Ecto neural progenitor cell (in vitro differentiated cells): Measurements from ENCODE around the gene IMMT.
"Not testable (repeated sequence)": the region's sequence is repeated elsewhere in the genome, so short reads cannot be mapped to it uniquely, and the experiment has no call there.

Experiments
- DNase-seq: peaks from one replicate; pipeline ENCODE4 v3.0.0-alpha.2; 2018; ENCODE audit warnings: low spot score

The IMMT gene

DNA sequence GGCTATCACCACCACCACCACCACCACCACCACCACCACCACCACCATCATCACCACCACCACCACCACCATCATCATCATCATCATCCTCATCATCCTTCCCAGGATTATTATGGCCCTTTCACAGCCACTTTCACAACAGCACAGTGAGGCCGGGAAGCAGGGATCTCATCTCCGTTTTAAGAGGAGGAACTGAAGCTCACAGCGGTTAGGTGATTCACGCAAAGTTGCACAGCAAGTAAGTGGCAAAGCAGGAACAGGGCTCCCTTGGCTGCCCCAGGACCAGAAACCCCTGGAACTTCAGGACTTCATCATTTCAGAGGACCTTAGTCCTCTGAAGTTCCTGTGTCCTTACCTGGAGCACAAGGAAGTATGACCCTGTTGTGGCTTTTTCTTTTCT lies 30.8 kb upstream of the IMMT start:
- DNase-seq, result no peak

DNA sequence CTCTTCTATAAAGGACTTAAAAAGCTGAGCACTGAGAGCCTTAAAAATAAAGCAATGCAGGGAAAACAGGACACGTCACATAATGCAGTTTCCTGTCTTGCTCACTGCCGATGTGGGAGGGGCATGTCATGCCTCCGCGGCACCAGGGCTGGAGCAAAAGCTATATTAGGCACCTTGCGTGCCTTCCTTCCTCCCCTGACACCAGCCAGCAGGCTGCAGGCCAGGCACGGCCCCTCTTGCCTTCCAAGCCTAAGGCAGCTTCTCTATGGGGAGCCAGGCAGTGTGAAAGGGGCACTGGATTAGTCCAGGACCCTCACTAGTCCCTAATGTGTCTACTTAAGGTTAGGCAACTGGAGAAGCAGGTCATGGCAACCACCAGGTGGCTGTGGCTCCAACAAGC lies 30.3 kb upstream of the IMMT start:
- DNase-seq, result no peak

DNA sequence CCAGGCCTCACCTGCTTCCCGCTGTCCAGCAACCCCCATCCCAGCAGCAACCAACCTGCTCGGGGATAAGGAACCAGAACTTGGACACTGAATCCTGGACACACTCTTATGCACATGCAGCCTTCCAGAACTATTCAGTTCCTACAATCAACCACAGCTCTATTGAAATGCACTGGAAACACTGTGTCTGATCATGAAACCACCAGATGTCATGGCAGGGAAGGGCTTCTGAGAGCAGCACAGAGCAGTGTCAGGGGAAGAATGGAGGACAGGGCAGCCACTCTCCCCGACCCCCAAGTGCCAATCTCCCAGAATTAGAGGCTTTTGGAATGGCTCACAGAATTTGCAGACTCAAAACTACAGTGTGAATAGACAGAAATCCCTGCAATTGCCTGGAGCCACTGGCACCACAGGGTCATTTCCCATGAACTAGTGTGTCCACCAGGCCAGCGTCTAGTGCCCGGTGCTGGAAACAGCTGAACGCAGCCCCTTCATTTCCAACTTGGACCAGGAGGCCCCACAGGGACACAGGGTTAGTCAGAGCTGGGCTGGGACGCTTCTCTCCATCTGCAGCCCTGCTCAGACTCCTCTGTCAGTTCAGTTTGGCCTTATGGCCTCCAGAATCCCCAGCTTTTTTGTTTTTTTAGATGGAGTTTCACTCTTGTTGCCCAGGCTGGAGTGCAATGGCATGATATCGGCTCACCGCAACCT lies 29.5 kb upstream of the IMMT start:
- no peak for DNase-seq

DNA sequence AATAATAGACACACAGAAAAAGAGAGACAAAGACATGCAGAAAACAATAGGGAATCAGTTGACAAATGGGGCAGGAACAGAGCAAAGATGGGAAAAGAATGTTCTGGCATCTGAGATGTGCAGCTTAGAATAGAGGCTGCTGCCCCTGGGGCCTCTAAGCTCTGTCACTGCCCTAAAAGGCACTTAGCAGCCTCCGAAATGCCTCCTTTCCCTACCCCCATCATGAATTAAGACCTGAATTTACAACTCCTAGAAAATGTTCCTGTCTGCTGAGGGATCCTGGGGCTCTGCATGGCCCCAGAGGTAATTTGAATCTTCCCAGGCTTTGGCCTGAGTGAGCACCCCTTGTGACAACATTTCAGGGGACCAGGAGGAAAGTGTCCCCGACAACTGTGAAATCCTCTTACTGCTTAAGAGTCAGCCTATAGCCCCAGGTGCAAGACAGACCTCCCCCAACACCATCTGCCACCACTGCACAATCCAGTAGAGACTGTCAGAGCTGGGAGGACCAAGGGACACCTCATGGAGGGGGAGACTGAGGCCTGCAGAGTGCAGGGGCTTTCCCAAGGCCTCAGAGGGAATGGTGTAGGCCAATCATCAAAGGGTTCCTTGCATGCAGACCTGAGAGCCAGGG lies 28.8 kb upstream of the IMMT start:
- peak; percentile 43 for DNase-seq

DNA sequence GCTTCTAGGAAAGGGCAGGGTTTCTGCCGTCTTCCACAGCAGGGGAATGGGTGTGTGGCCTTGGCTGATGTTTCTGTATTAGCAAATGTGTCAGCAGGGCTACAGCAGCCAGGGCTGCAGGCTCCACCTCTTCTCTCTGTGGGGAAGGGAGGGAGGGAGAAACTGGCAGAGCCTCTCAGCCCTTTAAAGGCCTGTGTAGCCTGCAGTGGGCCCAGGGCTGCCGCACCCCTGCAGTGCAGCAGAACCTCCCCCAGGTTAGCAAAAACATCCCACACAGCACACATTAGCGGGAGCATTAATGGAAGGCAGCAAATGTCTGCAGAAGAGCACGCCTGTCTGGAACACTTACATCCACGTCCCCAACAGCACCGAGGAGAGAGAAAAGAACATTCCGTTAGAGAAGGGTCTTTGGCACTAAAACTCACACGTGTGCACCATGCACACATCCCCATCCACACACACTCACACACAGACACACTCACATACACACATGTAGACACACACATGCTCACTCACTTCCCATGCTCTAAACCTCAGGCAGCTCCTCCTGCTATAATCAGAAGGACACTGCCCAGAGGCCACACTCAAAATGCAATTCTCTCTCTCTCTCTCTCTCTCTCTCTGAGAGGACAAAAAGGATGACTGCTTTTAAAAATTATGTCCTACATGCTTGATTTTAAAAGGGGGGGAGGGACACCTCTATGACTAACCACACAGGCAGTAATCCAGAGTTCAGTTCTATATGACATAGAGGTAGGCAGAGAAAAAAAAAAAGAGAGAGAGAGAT lies 28.1 kb upstream of the IMMT start:
- DNase-seq, result peak; percentile 49

DNA sequence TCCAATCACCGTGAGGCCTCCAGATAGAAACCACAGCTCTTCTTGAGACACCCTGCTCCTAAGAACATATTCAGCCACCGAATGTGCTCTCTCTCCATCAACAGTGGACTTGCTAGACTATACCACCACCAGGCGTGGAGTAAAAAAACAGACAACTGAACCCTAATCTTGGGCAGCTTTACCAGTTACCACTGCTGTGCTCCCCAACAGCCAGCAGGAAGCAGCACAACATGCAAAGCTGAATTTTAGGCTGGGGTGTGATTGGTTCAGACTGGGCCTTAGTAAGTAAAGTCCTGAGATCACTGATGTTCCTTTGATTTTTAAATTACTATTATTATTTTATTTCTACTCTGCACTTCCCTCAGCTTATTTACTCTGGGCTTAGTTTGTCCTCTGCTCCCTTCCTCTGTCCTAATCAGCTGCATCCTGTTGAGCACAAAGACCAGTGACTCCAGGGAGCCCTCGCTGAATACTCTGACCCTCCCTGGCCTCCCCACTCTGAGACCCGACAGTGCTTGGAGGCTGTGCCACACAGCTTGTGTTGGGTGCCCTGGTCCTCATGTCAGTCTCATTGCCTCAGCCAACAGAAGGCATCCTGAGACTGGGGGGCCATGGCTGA lies 25.9 kb upstream of the IMMT start:
- peak; percentile 73 for DNase-seq

DNA sequence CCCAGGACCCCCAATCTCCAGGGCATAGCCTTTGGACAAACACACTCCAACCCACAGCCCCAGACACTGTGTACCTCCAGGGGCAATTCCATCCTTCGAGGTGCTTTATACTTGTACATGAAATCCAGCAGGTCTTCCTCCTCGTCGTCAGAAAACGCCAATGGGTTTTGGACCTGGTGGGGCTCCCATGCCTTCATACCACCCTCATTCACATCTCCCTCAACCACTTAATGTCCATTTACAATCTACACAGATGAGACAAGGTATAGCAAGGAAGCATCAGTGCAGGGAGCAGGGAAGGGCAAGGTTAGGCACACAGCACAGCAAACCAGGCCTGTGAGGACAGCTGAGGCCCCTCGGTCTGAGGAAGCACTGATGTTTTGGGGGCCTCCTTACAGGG lies 24.6 kb upstream of the IMMT start:
- DNase-seq, result no peak

DNA sequence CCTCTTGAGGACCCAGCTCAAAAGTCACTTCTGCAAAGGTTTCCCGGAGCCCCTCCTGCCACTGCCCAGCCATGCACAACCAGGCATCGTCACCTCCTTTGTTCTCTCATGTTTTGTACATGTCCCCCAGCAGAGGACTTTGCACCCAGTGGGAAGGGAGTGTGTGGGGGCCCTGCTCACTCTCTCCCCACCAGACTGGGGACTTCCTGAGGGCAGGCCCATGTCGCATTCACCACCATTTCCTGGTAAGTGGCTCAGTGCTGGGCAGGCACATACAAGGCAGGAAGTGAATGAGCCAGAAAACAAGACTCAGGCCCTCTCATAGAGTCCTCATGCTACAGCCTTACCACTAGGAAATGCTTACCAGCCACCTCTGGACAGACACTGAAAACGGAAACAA lies 22.9 kb upstream of the IMMT start:
- DNase-seq, result no peak

DNA sequence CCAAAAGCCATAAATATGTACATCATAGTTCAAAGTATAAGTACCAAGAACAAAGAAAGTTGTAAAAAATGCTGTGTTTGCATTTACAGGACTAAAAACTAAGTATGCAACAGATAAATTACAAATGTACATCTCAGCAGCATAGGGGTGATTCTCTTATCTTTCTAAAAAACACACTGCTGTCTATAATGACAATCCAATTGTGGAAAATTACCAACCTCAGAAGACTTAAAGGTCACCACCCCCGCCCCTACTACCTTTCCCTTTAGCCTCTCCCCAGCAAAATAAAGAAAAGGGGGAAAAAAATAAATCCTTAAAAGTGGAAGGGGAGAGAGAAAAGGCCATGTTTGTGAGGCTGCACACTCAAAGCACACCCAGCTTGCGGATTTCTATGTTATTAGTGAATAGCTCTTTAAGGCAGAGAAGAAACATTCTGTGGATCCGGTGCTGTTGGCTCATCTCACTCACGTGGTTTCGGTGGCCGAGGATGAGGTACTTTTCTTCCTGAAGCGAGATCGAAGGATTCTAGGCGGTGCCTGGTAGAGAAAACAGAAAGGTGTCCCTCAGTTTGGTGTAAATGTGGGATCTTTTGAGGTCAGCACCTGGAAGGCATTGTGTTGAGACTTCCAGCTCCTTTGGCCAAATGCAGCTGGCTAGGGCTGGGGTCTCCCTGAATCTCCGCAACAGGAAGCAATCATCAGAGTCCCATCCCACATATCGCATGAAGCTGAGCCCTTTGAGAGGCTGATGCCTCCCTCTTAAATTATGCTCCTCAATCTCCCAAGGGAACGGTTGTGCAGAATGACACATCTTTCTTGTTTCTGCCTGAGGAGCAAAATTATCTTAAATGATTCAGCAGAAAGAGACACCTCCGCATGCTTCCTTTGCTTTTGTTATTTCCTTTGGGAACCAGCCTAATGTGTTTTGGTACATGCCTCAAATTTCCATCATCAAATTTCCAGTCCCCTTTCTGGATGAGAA lies 21.6 kb upstream of the IMMT start:
- DNase-seq, result no peak

DNA sequence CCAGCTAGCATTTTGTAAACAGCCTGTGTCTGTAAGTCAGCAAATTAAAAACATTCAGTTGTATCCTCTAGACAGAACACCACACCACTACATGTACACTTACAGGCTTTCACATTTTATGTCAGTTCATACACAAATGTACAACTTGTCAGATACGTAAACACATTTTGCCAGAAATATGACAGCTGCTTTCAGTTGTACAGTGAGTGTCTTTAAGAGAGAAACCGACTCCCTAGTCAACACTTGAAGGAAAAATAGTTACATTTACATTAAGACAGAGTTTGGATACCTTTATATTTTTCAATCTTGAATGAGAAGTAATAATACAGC lies 19.2 kb upstream of the IMMT start:
- DNase-seq, result no peak

DNA sequence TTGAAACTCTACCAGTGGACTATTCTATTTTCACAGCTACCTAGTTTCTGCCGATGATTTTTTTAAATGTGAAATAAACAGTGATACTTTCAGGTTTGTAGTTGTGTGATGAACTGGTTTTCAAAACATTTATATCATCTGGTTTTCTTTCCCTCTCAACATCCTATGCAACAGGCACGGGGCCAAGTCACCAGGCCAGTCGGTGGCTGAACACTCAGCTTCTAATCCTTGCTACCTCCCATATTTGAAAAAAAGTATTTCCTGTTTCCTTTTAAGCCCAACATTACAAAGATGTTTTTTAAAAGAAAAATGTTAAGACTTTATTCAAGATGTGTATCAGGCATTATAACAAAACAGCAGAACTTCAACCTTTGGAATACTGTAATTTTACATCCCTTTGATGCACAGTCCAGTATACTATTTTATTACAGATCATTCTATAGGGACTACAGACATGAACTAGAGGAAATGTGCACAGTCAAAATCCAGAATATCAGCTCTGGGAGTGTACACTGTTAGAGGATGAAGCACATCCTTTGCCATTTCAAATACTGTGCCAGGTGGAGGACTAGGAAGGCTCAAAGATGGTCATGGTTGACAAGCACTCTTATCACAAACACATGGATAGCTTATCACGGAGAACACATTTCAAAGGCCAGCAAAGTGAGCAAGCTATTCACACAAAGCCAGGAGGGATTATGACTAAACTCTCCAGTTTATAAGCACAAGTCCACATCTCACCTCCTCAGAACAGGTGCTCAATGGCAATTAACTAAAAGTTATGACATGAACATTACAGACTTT lies 18.6 kb upstream of the IMMT start:
- DNase-seq, result no peak

DNA sequence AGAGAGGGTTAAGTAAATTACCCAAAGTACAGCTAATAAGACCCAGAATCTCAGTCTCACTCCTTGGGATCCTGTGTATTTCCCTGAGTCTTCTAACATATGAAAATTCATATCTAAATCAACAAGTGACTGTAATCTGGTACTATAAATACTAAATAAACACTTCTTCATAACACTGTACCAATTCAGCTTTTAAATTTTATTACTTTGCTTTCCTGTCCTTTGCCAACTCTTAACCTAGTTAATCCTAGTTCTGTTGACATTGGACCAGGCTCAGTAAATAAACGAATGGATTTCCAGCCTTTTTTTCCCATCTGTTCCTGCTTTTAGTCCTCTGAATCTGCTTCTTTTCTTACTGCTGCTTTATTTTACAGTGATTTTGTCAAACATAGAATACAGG lies 17.8 kb upstream of the IMMT start:
- DNase-seq, result no peak

DNA sequence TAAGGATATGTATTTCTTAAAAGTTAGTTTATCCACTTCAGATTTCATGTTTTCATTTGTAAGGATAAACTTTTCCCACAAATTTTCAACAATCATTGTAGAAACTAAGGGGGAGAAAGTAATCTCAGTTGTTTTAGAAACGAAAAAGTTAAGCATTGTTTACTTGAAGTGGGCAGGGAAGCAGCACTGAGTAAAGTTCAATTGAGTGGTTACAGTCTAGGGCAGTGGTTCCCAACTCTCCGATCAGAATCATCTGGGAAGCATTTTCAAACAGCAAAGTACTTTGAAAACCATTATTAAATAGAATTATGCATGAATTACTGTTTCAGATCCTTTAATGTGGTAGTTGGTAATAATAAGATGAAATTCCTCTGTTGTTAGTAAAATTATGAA lies 16.5 kb upstream of the IMMT start:
- DNase-seq, result no peak

DNA sequence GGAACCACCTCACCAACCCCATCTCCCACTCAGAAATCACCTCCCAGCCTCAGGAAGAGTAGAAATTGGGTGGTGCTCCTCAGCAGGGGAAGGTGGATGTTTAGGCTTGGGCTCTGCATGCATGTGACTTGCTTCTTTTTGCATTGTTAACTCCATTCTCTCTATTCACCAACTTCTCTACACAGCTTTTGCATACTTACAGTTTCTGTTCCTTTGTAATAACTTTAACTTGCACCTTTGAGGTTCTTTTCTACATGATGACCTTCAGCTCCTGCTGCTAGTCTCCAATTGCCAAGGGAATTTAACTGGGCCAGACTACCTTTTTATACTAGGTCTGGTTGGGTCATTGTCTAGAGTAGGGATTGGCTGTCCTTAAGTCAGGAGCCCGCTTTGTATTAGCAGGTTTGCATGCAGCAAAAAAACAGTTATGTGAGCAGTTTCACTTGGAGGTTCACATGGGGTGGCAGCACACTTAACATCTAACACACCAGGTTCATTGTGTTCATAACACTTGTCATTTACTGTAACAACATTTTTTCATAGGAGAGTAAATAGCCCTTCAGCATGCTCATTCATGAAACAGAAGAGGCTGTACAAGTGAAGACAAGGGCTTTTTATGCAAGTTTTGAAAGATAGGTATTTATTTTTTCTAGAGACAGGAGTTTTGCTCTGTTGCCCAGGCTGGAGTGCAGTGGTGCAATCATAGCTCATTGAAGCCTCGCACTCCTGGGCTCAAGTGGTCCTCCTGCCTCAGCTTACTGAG lies 16.0 kb upstream of the IMMT start:
- DNase-seq, result no peak

DNA sequence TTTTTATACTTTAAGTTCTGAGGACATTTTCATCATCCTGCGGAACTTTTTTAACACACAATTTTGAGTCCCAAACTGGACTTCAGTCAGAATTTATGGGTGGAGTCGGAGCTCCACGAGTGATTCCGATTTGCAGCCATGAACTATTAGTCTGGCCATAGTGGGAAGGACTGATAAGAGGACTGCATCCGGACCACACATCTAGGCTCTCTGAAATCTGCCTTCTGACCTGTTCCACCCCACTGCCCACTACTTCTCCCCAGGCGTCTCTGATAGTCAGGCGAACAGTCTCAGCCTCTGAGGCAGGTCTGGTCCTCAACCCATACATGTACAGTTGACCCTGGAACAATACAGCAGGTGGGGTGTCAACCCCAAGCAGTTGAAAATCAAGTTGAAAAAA lies 9.2 kb upstream of the IMMT start:
- no peak for DNase-seq

DNA sequence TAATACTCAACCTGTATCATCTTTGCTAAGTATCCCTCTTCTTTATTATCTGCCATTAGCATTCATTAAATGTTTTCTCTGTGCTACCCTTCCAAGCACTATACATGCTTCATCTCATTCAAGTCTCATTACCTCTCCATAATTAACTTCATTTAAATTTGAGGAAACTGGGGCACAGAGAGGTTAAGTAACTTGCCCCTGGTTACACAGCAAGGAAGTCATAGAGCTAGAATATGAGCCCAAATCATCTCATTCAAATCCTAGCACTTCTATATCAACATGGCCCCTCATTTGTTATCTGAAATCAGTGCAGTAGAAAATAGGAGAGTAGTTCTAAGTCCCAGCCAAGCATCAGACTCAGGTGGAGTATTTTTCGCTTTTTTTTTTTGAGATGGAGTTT lies 8.4 kb upstream of the IMMT start:
- no peak for DNase-seq

DNA sequence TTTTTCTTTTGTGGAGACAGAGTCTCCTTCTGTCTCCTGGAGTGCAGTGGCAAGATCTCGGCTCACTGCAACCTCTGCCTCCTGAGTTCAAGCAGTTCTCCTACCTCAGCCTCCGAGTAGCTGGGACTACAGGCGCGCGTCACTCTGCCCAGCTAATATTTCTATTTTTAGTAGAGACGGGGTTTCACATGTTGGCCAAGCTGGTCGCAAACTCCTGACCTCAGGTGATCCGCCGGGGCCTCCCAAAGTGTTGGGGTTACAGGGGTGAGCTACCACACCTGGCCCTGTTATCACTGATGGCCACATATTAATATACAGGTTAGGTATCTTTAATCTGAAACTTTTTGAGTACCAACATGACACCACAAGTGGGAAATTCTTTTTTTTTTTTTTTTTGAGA lies 7.4 kb upstream of the IMMT start:
- no peak for DNase-seq

DNA sequence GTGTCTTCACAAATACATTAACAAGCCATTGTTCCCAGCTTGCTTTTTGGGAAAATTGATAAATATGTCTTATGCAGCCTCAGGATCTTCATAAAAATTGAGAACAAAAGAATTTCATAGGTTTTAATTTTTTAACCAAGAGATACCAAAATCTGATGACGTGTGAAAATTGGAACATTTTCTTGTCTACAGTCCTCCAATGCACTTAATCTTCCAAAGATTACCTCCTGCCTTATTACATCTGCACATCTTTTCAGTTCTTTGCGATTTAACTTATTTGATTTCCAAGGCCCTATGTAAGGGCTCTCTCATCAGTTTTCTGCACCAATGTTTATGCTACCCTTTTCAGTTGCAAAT lies 7.1 kb upstream of the IMMT start:
- no peak for DNase-seq

DNA sequence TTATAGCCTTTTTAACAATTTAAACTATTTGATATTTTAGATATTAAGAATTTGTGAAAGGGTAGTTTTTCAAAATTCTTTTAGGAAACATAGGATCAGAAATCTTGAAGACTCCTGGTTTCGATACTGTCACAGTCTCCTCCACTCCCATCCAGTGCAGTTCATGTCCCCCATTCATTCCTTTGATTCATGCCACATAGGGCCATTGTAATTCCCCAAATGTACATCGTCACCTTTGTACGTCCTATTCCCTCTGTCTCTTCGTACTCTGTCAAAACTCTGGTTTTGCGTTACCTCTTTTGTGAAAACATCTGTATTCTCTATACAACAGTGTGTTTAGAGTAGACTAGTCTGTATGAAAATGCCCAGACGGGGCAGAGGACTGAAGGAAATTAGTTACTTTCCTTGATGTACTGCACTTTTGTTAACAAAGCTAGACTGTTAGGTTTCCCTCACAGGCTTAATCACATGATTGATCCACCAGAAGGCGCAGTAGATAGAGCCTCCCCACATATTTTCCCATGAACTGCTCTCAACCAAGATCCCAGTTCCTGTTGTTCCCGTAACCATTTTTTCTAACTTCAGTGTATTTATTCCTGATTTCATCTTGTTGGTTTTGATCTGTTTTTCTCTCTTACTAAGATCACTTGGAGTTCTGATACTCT lies 6.5 kb upstream of the IMMT start:
- DNase-seq, result no peak

DNA sequence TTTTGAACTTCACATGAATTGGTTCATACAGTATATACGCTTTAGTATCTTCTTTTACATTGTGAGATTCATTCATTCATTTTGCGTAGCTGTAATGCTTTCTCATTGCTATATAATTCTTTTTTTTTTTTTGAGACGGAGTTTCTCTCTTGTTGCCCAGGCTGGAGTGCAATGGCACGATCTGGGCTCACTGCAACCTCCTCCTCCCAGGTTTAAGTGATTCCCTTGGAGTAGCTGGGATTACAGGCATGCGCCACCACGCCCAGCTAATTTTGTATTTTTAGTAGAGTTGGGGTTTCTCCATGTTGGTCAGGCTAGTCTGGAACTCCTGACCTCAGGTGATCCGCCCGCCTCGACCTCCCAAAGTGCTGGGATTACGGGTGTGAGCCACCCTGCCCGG lies 5.3 kb upstream of the IMMT start:
- DNase-seq, result not testable (repeated sequence)
